Measurements from ENCODE around the gene GMNC. TPM values are rescaled to one million over a fixed set of nuclear protein-coding genes. Genes with fewer than 3 reads are reported as not detected.

Gene GMNC
- total RNA-seq, 2 experiments from 2014 or later: not detected

GRCh38 chr3:190847436-190847835 lies 15.1 kb downstream of the GMNC start:
- Histone ChIP-seq H3K4me1 (ENCODE audit: insufficient read depth, low read length, poor library complexity, severe bottlenecking) (no peaks in the 10 kb centered on the region), H3K4me3 (ENCODE audit: low read depth, low read length, poor library complexity, severe bottlenecking) (no peak overlapping the region), H3K4me2 (ENCODE audit: low read length) (no peak overlapping the region), H3K36me3 (ENCODE audit: insufficient read depth, low read length) (no peaks in the 10 kb centered on the region), H3K79me2 (ENCODE audit: insufficient read depth, low read depth, low read length) (no peaks in the 10 kb centered on the region), H2AFZ (ENCODE audit: low read length) (no peak overlapping the region), H3K9me3 (ENCODE audit: low read length) (no peaks in the 10 kb centered on the region), H3K9me2 (ENCODE audit: insufficient read depth, low read length) (no peaks in the 10 kb centered on the region), H3K27ac (ENCODE audit: low read depth, low read length, poor library complexity, severe bottlenecking) (no peak overlapping the region), H4K20me1 (ENCODE audit: insufficient read depth, low read length) (no peaks in the 10 kb centered on the region)
- intact Hi-C loops (cut with micrococcal nuclease; ENCODE audit: unreplicated experiment): no loop called here
- no peak for DNase-seq (ENCODE audit: low spot score)
- CTCF ChIA-PET (ENCODE audit: unreplicated experiment): no interaction called here
- BruUV-seq (replicated peaks): no TSS peak
- POLR2A ChIA-PET: interaction anchor here (1.2 kb wide), 2 partner anchors 11 to 19 kb away, joined by 3 to 5 read pairs; no protein-coding TSS in a partner anchor
- TF ChIP-seq CTCF (conservative IDR thresholded peaks at IDR 0.05; ENCODE audit: low read length) (no peak), EZH2phosphoT487 (IDR thresholded peaks at IDR 0.05; ENCODE audit: borderline replicate concordance, low read depth, low read length) (no peak)

GRCh38 chr3:190840146-190840545 lies 22.3 kb downstream of the GMNC start:
- POLR2A ChIA-PET: interaction anchor here (0.9 kb wide), 1 partner anchor 14 kb away, joined by 4 read pairs; no protein-coding TSS in a partner anchor
- intact Hi-C loops (cut with micrococcal nuclease; ENCODE audit: unreplicated experiment): no loop called here
- TF ChIP-seq EZH2phosphoT487 (IDR thresholded peaks at IDR 0.05; ENCODE audit: borderline replicate concordance, low read depth, low read length): no peak
- no peak for TF ChIP-seq CTCF (conservative IDR thresholded peaks at IDR 0.05; ENCODE audit: low read length)
- Histone ChIP-seq H3K4me1 (ENCODE audit: insufficient read depth, low read length, poor library complexity, severe bottlenecking) (no peaks in the 10 kb centered on the region), H4K20me1 (ENCODE audit: insufficient read depth, low read length) (no peaks in the 10 kb centered on the region), H3K4me2 (ENCODE audit: low read length) (no peak overlapping the region), H3K9me2 (ENCODE audit: insufficient read depth, low read length) (no peaks in the 10 kb centered on the region), H3K36me3 (ENCODE audit: insufficient read depth, low read length) (no peaks in the 10 kb centered on the region), H3K4me3 (ENCODE audit: low read depth, low read length, poor library complexity, severe bottlenecking) (no peak overlapping the region), H2AFZ (ENCODE audit: low read length) (no peak overlapping the region), H3K27ac (ENCODE audit: low read depth, low read length, poor library complexity, severe bottlenecking) (no peak overlapping the region), H3K79me2 (ENCODE audit: insufficient read depth, low read depth, low read length) (no peaks in the 10 kb centered on the region), H3K9me3 (ENCODE audit: low read length) (no peaks in the 10 kb centered on the region)
- CTCF ChIA-PET (ENCODE audit: unreplicated experiment): no interaction called here
- no peak for DNase-seq (ENCODE audit: low spot score)
- no TSS peak for BruUV-seq (replicated peaks)

GRCh38 chr3:190831225-190831624 lies 31.3 kb downstream of the GMNC start:
- H3K4me1 ChIP-seq (ENCODE audit: insufficient read depth, low read length, poor library complexity, severe bottlenecking): no peaks in the 10 kb centered on the region
- H3K79me2 ChIP-seq (ENCODE audit: insufficient read depth, low read depth, low read length): no peaks in the 10 kb centered on the region
- DNase-seq (ENCODE audit: low spot score): no peak
- intact Hi-C loops (cut with micrococcal nuclease; ENCODE audit: unreplicated experiment): no loop called here
- H3K36me3 ChIP-seq (ENCODE audit: insufficient read depth, low read length): no peaks in the 10 kb centered on the region
- H2AFZ ChIP-seq (ENCODE audit: low read length): no peak overlapping the region
- BruUV-seq (replicated peaks): no TSS peak
- H4K20me1 ChIP-seq (ENCODE audit: insufficient read depth, low read length): no peaks in the 10 kb centered on the region; the same call in 1 of the 2 replicates
- H3K9me3 ChIP-seq (ENCODE audit: low read length): no peaks in the 10 kb centered on the region
- TF ChIP-seq EZH2phosphoT487 (IDR thresholded peaks at IDR 0.05; ENCODE audit: borderline replicate concordance, low read depth, low read length): no peak
- no peak for TF ChIP-seq CTCF (conservative IDR thresholded peaks at IDR 0.05; ENCODE audit: low read length)
- ChIA-PET CTCF (ENCODE audit: unreplicated experiment) (no interaction called here), POLR2A (no interaction called here)
- no peak overlapping the region for H3K27ac ChIP-seq (ENCODE audit: low read depth, low read length, poor library complexity, severe bottlenecking)
- H3K4me3 ChIP-seq (ENCODE audit: low read depth, low read length, poor library complexity, severe bottlenecking): no peak overlapping the region
- H3K9me2 ChIP-seq (ENCODE audit: insufficient read depth, low read length): no peaks in the 10 kb centered on the region
- H3K4me2 ChIP-seq (ENCODE audit: low read length): no peak overlapping the region
